Inflammatory macrophage treated with lipopolysaccharide for 1 hour (primary cell): ENCODE results near the gene PDLIM5.
"Not testable (repeated sequence)": the region's sequence is repeated elsewhere in the genome, so short reads cannot be mapped to it uniquely, and the experiment has no call there.

Experiments used
- DNase-seq, 2 donors: peaks; one replicate each; pipeline ENCODE4 v3.0.0-alpha.2; 2020 to 2022

Gene PDLIM5

GRCh38 chr4:94463771-94464170 is 12.0 kb downstream of the PDLIM5 start:
- DNase-seq: no peak

DNA sequence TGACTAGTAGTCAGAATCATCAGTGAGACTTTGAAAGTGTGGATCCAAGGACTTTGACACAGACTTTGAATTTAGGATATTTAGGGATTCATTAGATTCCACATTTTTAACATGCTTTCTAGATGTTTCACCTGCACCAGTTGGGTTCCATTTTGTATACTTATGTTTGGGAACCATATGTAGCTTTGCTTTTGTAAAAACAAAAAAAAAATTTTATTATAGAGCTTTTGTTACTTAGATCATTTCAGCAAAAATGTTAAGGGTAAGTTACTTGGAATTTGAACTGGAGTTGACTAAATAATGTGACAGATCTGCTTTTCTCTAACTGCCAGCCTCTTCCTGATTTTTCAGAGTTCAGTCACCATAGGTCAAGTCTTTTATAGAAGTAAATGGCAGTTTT is 14.6 kb downstream of the PDLIM5 start:
- DNase-seq: no peak

- DNase-seq: no peak
Observed at GRCh38 chr4:94466923-94467322, 15.2 kb downstream of the PDLIM5 start.

DNA sequence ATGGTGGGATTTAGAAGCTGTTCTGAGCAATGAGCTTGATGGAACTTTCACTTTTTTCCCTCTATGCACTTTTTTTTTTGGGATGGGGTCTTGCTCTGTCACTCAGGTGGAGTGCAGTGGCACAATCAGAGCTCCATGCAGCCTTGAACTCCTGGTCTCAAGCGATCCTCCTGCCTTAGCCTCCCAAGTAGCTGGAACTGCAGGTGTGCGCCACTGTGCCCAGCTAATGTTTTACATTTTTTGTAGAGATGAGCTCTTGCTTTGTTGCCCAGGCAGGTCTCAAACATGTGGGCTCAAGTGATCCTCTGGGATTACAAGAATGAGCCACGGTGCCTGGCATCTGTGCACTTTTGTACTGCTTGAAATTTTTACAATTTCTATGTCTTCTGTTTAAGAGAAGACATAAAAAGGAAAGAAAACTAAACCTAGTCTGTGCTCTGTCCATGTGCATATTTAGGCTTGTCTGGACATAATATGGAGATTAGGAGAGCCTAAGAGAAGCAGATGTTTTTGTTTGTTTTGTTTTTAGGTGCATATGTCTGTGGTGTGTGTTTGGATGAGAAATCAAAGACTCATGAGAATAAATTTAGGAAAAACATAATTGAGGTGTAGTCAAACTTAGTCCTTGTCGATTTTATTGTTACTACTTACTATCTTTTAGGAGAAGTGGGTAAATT is 16.5 kb downstream of the PDLIM5 start:
- no peak for DNase-seq

DNA sequence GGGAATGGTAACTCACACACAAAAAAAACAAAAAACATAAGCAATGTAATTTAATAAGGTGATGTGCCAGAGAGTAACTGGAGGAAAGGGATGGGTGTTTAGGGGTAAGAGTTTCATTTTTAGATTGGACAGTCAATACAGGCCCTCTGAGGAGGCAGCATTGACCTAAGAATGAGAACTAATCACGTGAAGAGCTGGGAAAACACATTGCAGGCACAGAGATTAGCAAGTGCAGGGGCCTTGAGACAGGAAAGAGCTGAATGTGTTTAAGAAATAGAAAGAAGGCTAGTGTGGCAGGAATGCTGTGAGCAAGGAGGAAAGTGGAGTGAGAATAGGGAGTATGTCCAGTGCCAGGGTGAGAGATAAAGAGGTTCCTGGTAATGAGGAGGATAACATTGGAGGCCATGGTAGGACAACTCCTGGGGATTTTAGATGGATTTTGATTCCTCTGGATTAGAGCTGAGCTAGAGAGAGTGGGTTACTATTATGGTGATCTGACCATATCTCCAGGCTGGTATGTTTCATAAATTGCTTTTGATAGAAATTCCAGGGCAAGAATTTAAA is 17.6 kb downstream of the PDLIM5 start:
- no peak for DNase-seq

- DNase-seq: no peak
Observed at GRCh38 chr4:94470132-94470531, 18.4 kb downstream of the PDLIM5 start.

- DNase-seq: not testable (repeated sequence)
Observed at GRCh38 chr4:94470782-94471181, 19.0 kb downstream of the PDLIM5 start.

DNA sequence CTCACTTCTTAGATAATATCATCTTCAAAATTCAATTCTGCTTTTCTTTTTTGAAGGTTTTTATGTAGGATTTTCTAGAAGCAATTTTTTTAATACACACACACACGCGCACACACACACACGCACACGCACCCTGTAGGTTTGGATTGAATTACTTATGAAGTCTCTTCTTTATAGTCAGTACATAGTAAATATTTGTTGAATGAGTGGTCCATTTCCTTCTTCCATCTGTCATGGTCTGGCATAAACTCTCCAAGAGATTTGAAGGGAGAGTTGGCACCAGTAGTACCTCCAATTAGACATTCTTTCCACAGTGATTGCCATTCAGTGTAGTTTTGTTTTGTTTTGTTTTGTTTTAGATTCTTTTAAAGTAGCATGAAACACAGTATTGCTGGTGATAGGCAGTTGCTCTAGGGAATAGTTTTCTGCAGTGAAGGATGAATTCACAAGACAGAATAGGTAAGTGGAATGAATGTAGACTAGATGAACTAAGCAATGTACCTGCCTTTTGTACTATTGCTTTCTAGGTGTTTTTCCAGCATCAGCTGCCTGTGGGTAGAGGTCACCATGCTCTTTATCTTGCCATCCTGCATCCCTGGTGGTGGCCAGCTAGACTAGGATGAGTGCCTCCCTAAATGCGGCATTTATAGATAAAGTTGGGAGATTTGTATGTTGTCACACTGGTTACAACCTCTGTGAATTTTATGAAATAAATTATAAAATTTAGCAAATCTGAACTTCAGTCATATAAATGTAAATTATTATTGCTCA is 20.5 kb downstream of the PDLIM5 start:
- no peak for DNase-seq

DNA sequence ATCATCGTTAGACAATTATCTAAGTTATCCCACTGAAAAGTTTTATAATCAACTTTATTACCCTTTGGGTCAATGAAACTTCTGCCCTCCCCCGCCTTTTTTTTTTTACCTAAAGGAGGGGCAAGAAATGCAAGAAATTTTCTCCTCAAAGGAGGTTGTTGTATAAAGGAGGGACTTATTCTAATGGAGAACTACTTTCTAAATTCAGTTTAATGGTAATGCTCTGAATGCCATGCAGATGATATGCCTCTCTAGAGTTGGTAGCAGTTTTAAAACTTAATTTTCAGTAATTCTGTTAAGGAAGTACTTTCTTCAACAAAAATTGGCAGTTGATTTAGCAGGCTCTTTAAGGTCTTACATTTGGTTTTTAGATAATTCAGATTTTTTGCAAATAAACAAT is 23.3 kb downstream of the PDLIM5 start:
- no peak for DNase-seq

DNA sequence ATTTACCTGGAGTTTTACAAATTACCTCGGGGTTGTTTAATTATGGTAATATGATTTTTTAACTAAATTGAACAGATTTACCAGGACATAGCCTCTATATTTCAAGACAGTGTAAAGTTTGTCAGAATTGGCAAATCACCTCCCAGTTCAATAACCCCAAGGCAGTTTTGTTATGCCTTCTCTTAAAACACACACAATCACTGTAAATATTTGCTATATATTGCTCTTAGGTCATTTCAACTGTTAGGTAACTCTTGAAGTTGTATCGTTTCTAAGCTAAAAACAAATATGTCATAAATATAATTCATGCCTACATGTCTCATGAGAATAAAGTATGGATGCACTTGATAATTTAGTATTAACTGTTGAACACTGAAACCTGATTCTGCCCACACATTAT is 24.1 kb downstream of the PDLIM5 start:
- no peak for DNase-seq

GRCh38 chr4:94477227-94477626 is 25.5 kb downstream of the PDLIM5 start:
- DNase-seq: no peak

GRCh38 chr4:94478805-94479204 is 27.1 kb downstream of the PDLIM5 start:
- not testable (repeated sequence) for DNase-seq

DNA sequence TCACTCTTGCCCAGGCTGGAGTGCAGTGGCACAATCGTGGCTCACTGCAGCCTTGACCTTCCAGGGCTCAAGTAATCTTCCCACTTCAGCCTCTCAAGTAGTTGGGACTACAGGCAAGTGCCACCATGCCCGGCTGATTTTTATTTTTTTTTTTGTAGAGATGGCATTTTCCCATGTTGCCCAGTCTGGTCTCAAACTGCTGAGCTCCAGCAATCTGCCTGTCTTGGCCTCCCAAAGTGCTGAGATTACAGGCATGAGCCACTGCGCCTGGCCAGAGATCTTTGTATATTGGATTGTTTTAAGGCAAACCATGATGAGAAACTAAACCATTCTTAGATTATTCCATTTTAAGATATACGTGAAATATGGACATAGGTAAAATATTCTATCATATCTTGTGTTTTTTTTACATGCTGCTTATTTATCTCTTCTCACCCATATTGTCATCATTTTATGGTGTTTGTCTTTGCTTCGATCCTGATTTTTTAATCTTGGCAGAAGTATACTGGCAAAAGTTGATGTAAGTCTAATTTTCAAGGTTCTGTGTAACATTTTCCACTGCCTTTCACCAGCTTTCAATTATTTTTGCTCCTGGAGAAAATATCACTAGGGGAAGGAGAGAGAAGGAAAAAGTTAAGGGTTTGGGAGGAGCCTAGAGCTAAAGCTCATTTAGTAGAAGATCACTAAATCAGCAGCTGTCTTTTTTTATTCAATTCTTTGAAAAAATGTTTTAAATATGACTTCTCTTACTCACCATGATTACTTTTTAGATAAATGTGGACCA is 27.8 kb downstream of the PDLIM5 start:
- DNase-seq: no peak

GRCh38 chr4:94480362-94480951 is 28.7 kb downstream of the PDLIM5 start:
- no peak for DNase-seq

GRCh38 chr4:94483895-94484294 is 32.2 kb downstream of the PDLIM5 start:
- DNase-seq: no peak

- DNase-seq: peak in 1 of 2 donors; percentile 19
Observed at GRCh38 chr4:94484818-94485217, 33.1 kb downstream of the PDLIM5 start.

GRCh38 chr4:94486372-94486801 is 34.6 kb downstream of the PDLIM5 start:
- no peak for DNase-seq

DNA sequence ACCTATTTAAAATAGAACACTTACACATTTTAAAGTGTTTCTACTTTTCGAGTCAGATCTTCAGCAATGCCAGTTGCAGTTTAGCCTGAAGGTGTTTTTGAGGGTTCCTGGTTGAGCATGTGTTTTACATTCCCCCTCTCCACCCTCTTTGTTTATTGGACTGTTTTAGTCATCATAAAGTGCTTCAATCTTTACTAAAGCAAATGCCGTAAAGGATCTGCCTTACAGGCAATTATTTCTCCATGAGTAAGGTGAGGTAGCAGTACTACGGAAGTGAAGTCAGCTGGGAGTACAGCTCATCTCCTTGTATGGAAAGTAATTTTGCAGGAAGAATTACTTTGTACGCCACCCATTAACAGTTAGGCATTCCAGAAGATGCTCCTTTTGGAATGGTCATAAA is 36.9 kb downstream of the PDLIM5 start:
- DNase-seq: no peak

GRCh38 chr4:94489098-94489497 is 37.4 kb downstream of the PDLIM5 start:
- DNase-seq: no peak

GRCh38 chr4:94490437-94490836 is 38.7 kb downstream of the PDLIM5 start:
- DNase-seq: no peak

DNA sequence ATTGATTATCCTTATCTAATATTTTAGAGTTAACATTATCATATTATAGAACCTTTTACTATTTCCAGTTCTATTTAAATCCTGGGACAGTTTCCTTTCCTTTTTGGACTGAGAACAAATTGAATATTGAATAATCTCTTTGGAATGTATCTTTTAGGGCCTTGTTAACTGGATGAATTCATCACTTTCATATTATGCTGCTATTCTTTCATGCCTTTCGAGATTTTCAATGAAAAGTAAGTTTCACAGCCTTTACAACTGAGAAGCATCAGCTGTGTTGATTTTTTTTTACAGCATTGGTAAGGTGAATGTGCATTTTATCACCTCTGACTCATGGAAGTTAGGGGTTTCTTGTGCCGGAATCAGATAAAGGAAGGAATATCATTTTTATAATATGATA is 39.6 kb downstream of the PDLIM5 start:
- DNase-seq: no peak

- DNase-seq: no peak
Observed at GRCh38 chr4:94495408-94495807, 43.7 kb downstream of the PDLIM5 start.

DNA sequence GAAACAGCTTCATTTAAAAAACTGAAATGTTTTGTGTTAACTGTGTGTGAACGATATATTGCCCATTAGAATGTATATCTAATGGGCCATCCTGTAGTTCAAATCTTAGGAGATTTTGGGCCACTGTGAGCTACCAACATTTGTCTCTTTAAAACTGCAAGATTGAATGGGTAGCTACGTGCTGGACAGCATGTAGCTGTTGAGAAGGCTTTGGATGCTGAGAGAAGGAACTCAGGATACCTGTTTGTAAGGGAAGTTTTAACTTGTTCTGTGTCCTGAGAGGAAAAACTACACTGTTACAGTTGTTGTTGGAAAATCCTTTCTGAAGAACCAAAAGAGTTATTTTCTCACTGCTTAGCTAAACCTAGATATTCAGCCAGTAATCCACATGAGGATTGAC is 45.9 kb downstream of the PDLIM5 start:
- no peak for DNase-seq
